ENCODE results near the gene CLEC16A. TPM values are rescaled to one million over a fixed set of nuclear protein-coding genes. Genes with fewer than 3 reads are reported as not detected.

CLEC16A gene
- total RNA-seq, 1 donor from 2014 or later: 57.6 TPM

GRCh38 chr16:11060364-11060763, 116.0 kb downstream of the CLEC16A start:
- TF ChIP-seq, protein P1, sequence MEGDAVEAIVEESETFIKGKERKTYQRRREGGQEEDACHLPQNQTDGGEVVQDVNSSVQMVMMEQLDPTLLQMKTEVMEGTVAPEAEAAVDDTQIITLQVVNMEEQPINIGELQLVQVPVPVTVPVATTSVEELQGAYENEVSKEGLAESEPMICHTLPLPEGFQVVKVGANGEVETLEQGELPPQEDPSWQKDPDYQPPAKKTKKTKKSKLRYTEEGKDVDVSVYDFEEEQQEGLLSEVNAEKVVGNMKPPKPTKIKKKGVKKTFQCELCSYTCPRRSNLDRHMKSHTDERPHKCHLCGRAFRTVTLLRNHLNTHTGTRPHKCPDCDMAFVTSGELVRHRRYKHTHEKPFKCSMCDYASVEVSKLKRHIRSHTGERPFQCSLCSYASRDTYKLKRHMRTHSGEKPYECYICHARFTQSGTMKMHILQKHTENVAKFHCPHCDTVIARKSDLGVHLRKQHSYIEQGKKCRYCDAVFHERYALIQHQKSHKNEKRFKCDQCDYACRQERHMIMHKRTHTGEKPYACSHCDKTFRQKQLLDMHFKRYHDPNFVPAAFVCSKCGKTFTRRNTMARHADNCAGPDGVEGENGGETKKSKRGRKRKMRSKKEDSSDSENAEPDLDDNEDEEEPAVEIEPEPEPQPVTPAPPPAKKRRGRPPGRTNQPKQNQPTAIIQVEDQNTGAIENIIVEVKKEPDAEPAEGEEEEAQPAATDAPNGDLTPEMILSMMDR (IDR thresholded peaks at IDR 0.05): no peak
- ATAC-seq (ENCODE audit: low read depth): no peak
- no peaks in the 10 kb centered on the region for H3K27me3 Mint-ChIP-seq
- no peak overlapping the region for H3K27ac Mint-ChIP-seq
- peaks cover 5% of the 10 kb centered on the region for H3K4me1 Mint-ChIP-seq
- ChIA-PET CTCF (no interaction called here), POLR2A (no interaction called here)
- H3K9me3 Mint-ChIP-seq: no peaks in the 10 kb centered on the region
- H3K4me3 Mint-ChIP-seq: no peak overlapping the region
- intact Hi-C loops (cut with micrococcal nuclease): no loop called here
- peaks cover 78% of the 10 kb centered on the region for H3K36me3 Mint-ChIP-seq (ENCODE audit: low read depth)
- DNase-seq: no peak

GRCh38 chr16:11060842-11061241, 116.5 kb downstream of the CLEC16A start:
- Mint-ChIP-seq H3K4me3 (no peak overlapping the region), H3K4me1 (peaks cover 5% of the 10 kb centered on the region), H3K36me3 (ENCODE audit: low read depth) (peaks cover 79% of the 10 kb centered on the region), H3K9me3 (no peaks in the 10 kb centered on the region), H3K27ac (no peak overlapping the region), H3K27me3 (no peaks in the 10 kb centered on the region)
- CTCF ChIA-PET: no interaction called here
- DNase-seq (no peak), ATAC-seq (ENCODE audit: low read depth) (no peak)
- POLR2A ChIA-PET: interaction anchor here (1.1 kb wide), 1 partner anchor 195 kb away, joined by 3 read pairs; the partner anchor contains the start of gene SOCS1
- TF ChIP-seq, protein P1 (IDR thresholded peaks at IDR 0.05): no peak
- intact Hi-C loops (cut with micrococcal nuclease): no loop called here

GRCh38 chr16:11061629-11062270, 117.4 kb downstream of the CLEC16A start:
- no peak overlapping the region for H3K4me3 Mint-ChIP-seq
- no peaks in the 10 kb centered on the region for H3K27me3 Mint-ChIP-seq
- CTCF ChIA-PET: no interaction called here
- POLR2A ChIA-PET: interaction anchor here (0.7 to 1.1 kb wide), 3 partner anchors 10 to 194 kb away, joined by 3 to 6 read pairs (median 3); partner anchors contain the start of gene SOCS1
- H3K4me1 Mint-ChIP-seq: peaks cover 5% of the 10 kb centered on the region
- ATAC-seq (ENCODE audit: low read depth): no peak
- TF ChIP-seq, protein P1 (IDR thresholded peaks at IDR 0.05): no peak
- no peak for DNase-seq
- H3K9me3 Mint-ChIP-seq: no peaks in the 10 kb centered on the region
- H3K27ac Mint-ChIP-seq: no peak overlapping the region
- intact Hi-C loops (cut with micrococcal nuclease): no loop called here
- peaks cover 77% of the 10 kb centered on the region for H3K36me3 Mint-ChIP-seq (ENCODE audit: low read depth)

GRCh38 chr16:11063448-11064201, 119.3 kb downstream of the CLEC16A start:
- intact Hi-C loops (cut with micrococcal nuclease): no loop called here
- CTCF ChIA-PET: no interaction called here
- peaks cover 8% of the 10 kb centered on the region for H3K4me1 Mint-ChIP-seq

DNA sequence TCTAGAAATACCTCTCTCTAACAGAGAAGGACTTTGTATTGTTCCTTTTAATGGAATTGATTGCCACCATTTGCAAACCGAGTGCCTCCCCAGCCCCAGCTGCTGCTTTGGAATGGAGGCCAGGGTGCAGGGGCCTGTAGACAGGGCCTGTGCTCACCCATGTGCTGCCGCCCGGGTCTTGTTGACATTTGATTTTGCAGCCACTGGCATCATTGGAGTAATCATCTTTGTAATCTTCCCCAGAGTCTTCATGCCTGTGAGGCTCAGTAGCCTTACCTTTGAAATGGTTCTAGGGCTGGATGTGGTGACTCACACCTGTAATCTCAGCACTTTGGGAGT, 119.8 kb downstream of the CLEC16A start:
- Mint-ChIP-seq H3K9me3 (no peaks in the 10 kb centered on the region), H3K27ac (no peak overlapping the region), H3K36me3 (ENCODE audit: low read depth) (peaks cover 65% of the 10 kb centered on the region), H3K4me3 (no peak overlapping the region), H3K27me3 (no peaks in the 10 kb centered on the region), H3K4me1 (peaks cover 3% of the 10 kb centered on the region)
- intact Hi-C loops (cut with micrococcal nuclease): no loop called here
- DNase-seq (no peak), ATAC-seq (ENCODE audit: low read depth) (no peak)
- ChIA-PET POLR2A (interaction anchor here (1.2 to 1.4 kb wide), 2 partner anchors 10 to 188 kb away, joined by 3 read pairs; no protein-coding TSS in a partner anchor), CTCF (no interaction called here)
- TF ChIP-seq, protein P1 (IDR thresholded peaks at IDR 0.05): no peak

More at GRCh38 chr16:11063448-11064201, 119.3 kb downstream of the CLEC16A start:
- POLR2A ChIA-PET: interaction anchor here (0.6 to 1.4 kb wide), 3 partner anchors 10 to 300 kb away, joined by 3 to 5 read pairs (median 3); no protein-coding TSS in a partner anchor
- ATAC-seq (ENCODE audit: low read depth) (no peak), DNase-seq (no peak)
- H3K27ac Mint-ChIP-seq: no peak overlapping the region
- no peaks in the 10 kb centered on the region for H3K9me3 Mint-ChIP-seq
- TF ChIP-seq, protein P1 (IDR thresholded peaks at IDR 0.05): no peak
- no peaks in the 10 kb centered on the region for H3K27me3 Mint-ChIP-seq
- H3K36me3 Mint-ChIP-seq (ENCODE audit: low read depth): peaks cover 70% of the 10 kb centered on the region
- no peak overlapping the region for H3K4me3 Mint-ChIP-seq
